ENCODE results near the gene CHAT.

DNA sequence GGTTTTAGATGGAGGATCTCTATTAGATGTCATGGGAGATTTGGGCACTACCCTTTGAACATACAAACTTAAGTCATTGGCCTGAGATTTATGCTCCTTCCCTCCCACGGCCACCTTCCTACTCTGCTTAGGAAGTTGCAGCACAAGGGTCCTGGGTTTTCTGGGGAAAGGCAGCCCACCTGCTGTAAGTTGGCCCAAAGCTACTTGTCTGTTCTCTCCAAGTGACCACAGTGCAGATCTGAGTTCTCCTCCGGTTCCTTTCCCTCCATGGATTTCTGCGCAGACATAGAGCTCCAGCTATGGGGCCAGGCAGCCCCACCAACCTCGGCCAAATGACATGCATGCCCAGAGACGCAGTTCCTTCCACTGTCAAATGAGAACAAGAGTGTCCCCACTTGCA, 52.8 kb downstream of the CHAT start:
- TF ChIP-seq, protein P1, sequence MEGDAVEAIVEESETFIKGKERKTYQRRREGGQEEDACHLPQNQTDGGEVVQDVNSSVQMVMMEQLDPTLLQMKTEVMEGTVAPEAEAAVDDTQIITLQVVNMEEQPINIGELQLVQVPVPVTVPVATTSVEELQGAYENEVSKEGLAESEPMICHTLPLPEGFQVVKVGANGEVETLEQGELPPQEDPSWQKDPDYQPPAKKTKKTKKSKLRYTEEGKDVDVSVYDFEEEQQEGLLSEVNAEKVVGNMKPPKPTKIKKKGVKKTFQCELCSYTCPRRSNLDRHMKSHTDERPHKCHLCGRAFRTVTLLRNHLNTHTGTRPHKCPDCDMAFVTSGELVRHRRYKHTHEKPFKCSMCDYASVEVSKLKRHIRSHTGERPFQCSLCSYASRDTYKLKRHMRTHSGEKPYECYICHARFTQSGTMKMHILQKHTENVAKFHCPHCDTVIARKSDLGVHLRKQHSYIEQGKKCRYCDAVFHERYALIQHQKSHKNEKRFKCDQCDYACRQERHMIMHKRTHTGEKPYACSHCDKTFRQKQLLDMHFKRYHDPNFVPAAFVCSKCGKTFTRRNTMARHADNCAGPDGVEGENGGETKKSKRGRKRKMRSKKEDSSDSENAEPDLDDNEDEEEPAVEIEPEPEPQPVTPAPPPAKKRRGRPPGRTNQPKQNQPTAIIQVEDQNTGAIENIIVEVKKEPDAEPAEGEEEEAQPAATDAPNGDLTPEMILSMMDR (IDR thresholded peaks at IDR 0.05) = no peak
- TF ChIP-seq POLR2A (IDR thresholded peaks at IDR 0.05) = no peak
